GM21825 (cell line): Measurements from ENCODE around the gene TUBA4B.

Experiments used
- ATAC-seq: cut with Tn5 transposase; IDR thresholded peaks from one replicate; pipeline ENCODE4 v1.9.1; 2021; ENCODE audit warnings: mild to moderate bottlenecking, moderate library complexity; ENCODE audit not compliant: unreplicated experiment

Gene TUBA4B

DNA sequence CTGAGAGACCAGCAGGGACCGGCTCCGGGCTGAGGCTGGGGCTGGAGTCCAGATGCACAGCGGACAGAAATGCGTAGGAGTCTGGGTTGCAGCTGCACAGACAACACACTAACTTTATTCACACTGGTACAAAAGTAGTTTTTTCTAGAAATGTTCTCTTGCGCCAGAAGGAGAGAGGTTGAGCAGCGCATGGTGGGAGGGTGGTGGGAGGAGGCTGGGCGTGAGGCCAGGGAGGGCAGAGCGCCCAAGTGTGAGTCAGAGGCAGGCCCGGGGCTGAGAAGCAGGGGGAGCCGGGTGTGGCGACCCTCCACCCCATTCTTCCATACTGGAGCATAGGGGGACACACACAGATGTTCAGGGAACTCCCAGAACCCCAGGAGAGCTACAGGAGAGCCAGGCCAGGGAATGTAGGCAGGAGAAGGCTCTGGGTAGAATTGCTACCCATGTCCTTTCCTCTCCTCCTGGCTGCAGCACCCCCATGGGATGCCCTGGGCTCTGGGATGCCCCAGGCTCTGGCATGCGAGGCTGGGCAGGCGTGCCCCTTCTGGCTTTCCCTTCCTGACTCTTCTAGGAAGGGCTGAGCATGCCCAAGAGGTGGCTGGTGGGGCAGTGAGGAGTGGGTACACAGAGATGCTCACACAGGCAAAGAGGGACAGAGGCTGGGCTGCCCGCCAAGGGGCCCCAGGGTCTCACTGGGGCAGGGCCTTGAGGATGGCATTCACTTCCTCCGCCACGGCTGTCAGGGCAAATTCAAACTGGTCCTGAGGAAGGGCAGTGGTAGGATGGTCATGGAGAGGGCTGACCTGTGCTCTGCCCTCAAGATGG, 36.7 kb downstream of the TUBA4B start:
- ATAC-seq: no peak

DNA sequence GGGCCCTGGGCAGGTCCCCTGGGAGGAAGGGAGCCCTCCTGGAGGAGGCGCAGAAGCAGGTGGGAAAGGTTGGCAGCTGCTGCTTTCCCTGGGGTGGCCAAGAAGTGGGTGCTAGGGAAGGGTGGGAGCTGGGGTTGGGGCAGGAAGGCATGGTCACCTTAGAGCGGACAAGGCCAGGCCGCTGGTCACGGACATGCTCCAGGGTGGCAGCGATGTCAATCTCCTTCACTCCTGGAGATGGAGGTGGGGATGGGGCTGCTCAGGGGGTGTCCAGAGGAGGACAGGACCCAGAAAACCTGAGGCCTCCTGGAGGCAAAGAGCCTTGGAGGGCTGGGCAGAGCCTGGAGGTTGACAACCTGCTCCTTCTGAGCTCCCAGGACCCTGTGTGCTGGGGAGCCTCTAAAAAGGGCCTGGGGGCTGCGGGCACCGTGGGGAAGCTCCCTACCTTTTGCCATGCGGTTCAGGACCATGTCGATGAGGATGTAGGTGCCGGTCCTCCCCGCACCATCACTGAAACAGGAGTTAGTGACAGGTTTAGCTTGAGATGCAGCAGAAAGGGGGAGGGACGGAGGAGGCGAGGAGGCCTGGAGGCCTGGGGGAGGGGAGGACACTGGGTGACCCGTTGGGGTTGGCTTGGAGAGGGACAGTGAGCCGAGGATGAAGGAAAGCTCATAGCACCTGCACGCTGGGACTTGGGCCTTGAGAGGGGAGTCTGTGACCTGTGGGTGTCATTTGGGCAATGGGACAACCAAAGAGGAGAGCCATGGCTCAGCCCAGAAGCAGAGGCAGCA, 37.5 kb downstream of the TUBA4B start:
- ATAC-seq: no peak

DNA sequence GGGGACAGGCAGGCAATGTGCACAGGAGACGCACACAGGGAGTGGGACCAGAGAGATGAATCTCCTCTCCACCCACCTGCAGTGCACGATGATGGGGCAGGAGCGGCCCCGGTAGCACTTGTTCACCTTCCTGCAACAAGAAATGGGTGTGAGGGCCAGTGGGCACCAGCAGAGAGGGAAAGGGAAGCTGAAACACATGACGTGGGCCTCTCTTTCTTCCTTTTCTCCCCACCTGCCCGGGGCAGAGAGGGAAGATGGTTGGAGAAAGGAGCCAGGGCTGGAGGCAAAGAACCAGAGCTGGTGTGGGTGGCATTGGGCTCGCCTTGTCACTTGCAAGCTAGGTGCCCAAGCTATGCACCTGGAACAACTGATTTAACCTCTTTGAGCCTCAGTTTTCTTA, 38.4 kb downstream of the TUBA4B start:
- no peak for ATAC-seq

DNA sequence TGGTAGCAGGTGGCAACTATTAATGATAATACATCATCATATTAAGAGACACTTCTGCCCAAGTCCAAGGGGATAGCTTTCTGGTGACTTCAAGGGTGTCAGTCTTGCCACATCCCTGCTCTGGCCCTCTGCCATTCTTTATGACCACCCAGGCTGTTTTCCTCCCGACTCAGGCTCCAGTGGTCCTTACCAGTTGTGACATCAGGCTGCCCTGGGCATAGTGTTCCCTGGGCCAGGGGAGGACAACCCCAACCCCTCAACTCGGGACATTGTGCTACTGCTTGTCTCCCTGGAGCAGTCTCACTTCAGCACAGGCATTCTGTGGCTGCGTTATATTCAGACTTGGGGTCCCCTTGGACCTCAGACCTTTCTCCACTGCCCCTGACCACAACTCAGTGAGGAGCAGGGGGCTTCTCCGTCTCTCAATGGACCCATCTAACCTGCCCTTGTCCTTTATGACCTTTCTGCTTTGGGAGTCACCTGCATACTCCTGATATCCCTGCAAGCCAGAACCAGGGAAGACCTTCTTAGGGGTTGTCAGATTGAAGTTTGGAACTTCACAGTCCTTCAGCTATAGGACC, 39.0 kb downstream of the TUBA4B start:
- ATAC-seq: no peak

DNA sequence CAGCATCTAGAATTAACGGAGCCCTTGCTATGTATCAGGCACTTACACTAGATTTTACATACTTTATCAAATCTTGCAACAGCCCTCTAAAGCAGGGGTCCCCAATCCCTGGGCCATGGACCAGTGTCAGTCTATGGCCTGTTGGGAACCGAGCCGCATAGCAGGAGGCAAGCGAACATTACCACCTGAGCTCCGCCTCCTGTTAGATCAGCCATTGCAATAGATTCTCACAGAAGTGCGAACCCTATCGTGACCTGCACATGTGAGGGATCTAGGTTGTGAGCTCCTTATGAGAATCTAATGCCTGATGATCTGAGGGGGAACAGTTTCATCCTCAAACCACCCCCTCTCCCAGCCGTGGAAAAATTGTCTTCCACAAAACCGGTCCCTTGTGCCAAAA, 39.6 kb downstream of the TUBA4B start:
- ATAC-seq: no peak

DNA sequence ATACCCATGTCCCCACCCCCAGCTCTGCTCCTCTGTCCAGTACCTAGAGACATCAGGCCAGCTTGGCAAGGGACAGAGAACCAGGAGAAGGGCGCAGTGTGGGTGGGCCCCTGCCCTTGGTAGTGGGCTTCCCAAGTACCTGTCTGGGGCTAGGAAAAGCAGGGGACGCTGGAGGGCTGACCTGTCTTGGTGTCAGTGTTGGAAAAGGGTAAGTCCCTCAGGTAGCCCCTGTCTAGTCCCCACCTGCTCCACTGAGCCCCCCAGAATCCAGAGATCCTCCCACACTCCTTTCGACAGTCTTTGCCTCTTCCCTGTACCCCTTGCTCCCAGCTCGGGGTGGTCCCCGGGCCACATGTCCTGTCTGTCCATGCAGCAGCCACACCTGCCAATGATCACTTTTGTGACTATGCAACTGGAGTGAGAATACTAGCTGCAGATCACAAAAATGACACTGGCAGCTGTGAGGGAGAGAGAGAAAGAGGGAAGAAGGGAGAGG, 40.7 kb downstream of the TUBA4B start:
- ATAC-seq: no peak

DNA sequence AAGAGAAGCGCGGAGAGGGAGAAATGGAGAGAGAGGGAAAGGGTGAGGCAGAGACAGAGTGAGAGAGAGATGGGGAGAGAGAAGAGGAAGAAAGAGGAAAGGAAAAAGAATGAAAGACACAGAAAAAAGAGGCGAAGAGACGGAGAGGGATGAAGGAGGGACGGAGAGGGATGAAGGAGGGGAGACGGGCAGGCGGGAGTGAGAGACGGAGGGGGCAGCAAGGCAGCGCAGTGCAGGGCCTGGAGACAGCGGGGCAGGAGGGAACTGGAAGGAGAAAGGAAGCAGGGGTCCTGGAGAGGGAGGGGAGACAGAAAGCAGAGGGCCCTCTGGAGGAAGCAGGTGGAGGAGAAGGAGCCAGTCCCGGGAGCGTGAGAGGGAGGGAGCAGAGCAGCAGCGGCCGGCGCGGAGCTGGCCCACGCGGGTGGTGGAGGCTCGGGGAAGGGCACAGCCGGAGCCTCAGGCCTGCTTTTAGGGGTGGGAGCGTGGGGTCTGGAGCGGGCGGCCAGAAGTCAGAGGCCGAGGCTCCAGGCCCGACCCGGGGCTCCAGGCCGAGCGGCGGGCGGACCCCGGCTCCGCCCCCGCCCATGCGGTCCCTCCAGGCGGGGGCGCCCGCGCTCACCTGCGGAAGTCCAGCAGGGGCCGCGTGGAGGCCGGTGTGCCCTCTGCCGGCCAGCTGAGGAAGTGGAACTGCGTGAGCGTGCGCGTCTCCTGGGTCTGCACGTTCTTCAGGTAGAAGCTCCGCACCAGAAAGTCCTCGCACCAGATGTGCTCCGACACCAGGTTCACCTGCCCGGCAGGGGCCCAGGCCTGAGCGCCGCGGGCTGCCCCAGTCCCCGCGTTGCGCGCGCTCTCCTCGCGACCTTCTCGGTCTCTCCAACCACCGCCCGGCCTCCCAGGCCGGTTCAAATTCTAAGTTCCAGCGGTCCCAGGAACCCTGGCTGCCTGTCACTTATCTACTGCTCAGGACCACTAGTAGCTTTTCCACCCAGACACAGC, 41.6 kb downstream of the TUBA4B start:
- ATAC-seq: peak; percentile 91

DNA sequence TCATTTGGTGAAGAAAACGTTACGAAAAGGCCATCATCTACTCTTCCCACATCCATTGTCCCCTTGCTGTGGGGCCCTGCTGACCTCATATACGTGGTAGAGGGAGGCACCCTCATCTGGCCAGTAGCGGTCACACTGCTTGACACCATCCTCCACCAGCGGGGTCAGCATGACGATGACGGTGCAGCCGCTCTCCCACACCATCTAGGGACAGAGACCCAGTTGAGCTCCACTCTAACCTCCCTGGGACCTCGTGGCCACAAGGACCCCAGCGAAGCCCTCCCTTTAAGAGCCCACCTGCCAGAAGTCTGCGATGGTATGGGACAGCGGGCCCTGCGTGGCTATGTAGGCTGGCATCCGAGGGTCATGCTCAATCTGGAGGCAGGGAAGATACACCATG, 43.1 kb downstream of the TUBA4B start:
- no peak for ATAC-seq

DNA sequence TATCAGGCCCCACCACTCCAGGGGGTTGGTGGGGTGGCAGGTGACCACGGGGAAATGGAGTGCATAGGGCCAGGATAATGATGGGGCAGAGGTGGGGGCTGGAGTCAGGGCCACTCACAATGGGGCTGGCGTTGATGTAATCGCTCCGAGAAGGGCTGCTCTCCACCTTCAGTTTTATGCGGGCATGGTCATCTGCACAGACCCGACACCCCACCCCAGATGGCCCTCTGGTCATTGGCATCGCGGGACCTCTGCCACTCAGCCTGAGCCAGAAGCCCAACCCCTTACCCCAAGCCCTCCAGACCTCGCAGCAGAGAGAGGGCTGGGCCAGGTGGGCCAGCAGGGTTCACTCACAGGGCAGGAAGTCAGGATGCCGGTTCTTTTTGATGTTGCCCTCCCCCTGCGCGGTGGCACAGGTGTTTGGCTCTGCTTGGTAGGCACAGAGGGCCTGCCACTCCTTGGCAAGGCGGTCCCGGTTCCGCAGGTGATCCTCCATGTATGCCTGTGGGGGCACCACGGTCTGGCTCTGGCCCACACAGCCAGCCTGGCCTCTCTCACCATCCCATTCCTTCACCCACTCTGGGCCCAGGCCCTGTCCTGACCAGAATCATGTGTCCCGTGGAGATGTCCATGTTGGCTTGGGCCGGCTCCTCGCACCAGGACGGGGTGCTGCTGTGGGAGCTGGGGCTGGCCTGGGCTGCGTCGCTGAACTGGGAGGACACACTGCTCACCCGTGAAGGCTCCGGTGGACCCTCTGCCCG, 43.8 kb downstream of the TUBA4B start:
- no peak for ATAC-seq

DNA sequence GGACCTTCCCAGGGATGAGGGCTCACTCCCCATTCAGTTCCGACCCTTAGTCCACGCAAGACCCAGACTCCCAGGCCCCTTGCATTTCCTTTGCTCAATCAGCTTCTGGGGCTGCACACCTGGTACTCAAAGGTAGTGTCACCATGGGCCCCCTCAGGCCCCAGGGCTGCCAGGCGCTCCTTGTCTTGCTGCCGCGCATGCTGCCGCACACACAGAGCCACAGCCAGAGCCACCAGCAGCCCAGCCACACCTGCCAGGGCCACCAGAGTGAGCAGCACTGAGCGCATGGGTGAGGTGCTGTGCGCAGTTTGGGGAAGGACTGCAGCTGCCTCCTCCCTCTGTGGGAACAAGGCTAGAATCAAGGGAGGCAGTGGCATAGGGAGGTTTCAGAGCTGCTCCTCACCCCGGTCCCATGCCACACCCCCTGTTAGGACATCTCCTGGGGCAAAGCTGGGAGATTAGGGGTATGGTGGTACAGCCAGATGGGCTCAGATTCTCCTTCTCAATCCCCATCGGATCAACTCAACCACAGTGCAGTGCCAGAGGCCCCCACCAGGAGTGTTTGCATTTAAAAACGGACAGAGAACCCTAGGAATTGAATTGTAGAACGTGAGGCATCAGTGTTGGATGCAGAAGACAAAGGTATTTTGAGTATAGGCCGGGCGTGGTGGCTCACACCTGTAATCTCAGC, 44.9 kb downstream of the TUBA4B start:
- no peak for ATAC-seq

DNA sequence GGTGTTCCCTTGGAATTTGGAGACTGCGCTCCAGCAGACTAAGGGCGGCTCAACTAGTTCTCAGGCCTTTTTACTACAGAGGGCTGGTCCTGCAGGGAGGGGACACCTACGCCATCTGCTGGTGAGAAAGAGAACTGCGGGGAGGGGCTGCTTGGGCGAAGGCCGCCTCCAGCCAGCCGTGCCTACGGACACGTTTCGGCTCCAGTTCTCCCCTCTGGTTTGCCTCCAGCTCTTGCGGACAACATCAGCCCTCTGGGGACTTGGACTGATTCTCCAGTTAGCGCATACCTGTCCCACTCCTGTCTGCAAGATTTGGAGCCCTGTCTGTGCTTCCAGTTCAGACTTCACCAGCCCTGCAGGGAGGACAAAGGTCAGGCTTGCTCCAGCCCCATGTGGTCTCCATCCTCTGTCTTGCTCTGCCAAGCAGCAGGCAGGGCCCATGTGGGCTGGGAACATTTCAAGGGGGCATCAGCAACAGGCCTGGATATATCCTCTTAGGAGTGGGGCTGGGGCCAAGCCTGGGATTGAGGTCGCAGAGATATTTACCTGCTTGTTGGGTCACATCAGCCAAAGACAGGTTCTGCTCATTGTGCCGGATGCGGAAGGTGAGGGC, 45.8 kb downstream of the TUBA4B start:
- peak; percentile 44 for ATAC-seq

DNA sequence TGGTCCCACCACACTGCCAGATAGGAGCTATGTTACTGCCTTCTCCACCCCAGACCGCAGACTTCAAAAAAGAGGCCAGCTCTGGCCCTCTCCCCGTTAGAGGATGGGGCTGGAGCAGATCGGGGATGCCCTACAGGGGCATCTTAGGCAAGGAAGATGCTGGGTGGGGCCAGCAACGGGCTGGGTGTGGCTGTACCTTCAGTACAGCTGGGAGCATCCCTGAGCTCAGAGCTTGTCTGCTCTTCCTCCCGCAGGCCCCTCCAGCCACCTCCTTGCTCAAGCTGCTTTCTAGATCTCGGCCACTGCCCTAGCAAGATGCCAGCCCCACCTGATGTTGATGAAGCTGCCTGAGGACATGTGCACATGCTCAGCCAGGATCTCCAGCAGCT, 46.3 kb downstream of the TUBA4B start:
- ATAC-seq: no peak

DNA sequence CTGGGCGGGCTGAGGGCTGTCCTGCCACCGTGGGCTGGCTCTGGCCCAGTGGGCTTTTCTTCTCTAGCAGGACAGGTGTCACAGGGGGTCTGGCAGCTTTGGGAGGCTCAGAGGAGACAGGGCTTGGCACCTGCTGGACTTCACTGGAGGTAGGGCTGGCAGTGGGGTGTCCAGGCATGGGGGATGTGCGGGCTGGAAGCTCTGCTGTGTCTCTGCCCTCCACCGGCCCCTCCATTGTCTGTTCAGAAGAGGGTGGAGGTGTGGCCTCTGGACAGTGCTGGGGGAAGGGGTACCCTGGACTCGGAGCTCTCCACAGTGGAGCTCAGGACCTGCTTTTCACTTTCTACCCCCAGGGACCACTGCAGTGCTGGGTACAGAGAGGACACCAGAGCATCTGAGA, 47.0 kb downstream of the TUBA4B start:
- no peak for ATAC-seq

DNA sequence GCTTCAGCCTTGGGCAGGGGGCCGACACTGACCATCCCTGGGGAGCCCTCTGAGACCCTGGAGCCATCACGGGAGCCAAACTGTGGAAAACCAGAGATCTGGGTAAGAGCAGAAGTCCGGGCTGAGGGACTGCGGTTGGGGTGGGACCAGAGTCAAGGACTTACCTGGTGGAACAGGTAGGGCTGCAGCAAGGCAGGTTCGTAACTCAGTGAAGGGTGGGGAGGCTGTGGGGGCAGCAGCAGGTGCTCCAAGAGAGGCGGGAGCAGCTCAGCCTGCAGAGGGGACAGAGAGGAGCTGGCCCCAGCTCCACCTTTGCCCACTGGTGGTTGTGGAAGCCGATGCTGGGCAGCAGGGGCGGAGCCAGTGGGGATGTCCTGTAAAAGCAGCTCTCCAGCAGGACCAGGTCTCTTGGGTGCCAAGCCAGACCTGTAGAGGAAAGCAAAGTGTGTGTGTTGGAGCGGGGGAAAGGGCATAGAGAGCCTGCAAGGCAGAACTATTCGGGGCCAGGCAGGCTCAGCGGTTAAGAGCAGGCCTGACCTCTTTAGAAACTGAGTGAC, 49.4 kb downstream of the TUBA4B start:
- ATAC-seq: no peak

DNA sequence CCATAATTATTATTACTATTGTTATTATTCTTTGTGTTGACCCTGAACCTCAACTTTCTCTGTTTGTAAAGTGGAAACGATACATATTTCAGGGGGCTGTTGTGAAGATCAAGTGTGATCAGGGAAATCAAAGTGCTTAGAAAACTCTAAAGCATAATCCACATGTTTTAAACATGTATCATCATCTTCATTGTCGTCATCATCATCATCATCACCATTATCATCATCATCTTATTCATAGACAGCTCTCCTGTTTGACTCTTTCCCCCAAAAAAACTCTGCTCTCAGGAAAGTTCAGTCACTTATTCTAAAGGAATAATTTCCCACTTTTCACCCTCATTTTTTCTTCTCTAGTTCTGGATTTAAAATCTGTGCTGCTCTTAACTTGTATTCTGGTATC, 51.2 kb downstream of the TUBA4B start:
- ATAC-seq: no peak

DNA sequence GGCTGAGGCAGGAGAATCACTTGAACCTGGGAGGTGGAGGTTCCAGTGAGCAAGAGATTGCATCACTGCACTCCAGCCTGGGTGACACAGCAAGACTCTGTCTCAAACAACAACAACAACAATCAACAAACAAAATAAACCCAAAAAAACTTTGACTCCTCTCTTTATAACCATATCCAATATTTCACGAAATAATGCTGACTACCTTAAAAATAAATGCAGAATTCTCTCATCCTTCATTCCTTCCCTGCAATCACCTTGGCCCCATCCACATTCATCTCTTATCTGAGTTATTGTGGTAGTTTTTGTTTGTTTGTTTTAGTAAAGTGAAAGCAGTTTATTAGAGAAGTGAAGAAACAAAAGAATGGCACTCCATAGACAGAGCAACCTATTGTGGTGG, 53.0 kb downstream of the TUBA4B start:
- no peak for ATAC-seq

DNA sequence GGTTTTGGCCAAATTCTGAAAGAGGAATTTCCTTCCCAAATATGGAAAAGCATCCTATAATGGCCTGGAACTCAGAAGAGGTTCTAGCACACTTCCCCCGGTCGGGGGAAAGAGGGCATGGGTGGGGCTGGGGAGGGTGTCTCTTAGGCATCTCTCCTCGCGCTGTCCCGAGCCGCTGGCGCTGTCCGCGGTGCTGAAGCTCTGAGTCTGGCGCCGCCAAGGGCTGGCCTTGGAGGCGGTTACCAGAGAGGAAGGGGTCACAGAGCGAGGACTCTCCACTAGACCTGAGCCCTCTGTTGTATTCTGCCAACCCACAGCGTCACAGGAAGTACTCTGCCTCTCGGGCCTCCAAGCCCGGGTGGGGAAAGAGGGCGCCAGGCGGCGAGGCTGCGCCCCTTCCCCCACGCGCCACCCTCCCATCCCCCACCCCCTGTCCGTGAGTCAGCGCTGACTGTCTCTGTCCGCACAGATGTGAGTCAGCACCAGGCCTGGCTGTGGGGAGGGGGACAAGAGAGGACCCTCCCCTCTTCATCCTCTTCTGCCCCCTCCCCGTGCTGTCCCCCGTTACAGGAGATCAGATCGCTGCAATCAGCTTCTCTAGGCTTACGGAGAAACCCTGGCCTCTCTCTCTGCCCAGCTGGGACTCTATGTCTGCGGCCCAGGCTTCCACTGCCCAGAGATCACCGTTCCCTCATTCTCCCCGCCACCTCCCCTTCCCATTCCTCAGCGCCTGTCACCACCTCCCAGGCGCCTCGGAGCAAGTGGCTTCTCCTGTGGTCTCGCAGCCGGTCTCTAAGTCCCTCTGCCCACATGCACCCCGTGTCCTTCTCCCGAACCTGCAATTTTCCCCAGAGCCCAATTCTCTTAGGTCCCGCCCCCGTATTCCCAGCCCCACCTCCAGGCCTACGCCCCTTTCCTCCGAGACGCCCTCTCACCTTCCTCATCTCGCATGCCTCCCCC, 55.4 kb downstream of the TUBA4B start:
- ATAC-seq: no peak
